CD4-positive, alpha-beta T cell treated with Interleukin-17A for 4 hours (primary cell): ENCODE results near the gene CHRM2.
"Not testable (repeated sequence)": the region's sequence is repeated elsewhere in the genome, so short reads cannot be mapped to it uniquely, and the experiment has no call there.

ENCODE experiments used
- DNase-seq: peaks from one replicate; pipeline ENCODE4 v3.0.0-alpha.2; 2020; ENCODE audit warnings: mixed read lengths

The CHRM2 gene

GRCh38 chr7:136868496-136869000 is at the start of gene CHRM2:
Gene CHRM2, plus strand, starts transcription at chr7:136868652. Its CDS starts 146,214 bp downstream, at chr7:137014866.
- no peak for DNase-seq

GRCh38 chr7:136831398-136831797 is 37.1 kb upstream of the CHRM2 start:
- not testable (repeated sequence) for DNase-seq

GRCh38 chr7:136845899-136846465 is 22.5 kb upstream of the CHRM2 start:
- DNase-seq: no peak

GRCh38 chr7:136847858-136848257 is 20.6 kb upstream of the CHRM2 start:
- no peak for DNase-seq

- DNase-seq: no peak
These were observed 14.8 kb upstream of the CHRM2 start for GRCh38 chr7:136853654-136854053.

- no peak for DNase-seq
These were observed 10.9 kb upstream of the CHRM2 start for GRCh38 chr7:136857573-136857972.

GRCh38 chr7:136859803-136860202 is 8.6 kb upstream of the CHRM2 start:
- DNase-seq: no peak

- no peak for DNase-seq
These were observed 3.2 kb upstream of the CHRM2 start for GRCh38 chr7:136865236-136865635.

- DNase-seq: no peak
These were observed 2.7 kb upstream of the CHRM2 start for GRCh38 chr7:136865777-136866176.

GRCh38 chr7:136869001-136869961 is 829 bp downstream of the CHRM2 start:
- DNase-seq: no peak

- no peak for DNase-seq
These were observed 1.8 kb downstream of the CHRM2 start for GRCh38 chr7:136869991-136870865.

GRCh38 chr7:136870866-136871487 is 2.5 kb downstream of the CHRM2 start:
- no peak for DNase-seq

GRCh38 chr7:136874393-136875032 is 6.1 kb downstream of the CHRM2 start:
- DNase-seq: no peak

GRCh38 chr7:136877509-136877908 is 9.1 kb downstream of the CHRM2 start:
- DNase-seq: no peak

- DNase-seq: no peak
These were observed 9.5 kb downstream of the CHRM2 start for GRCh38 chr7:136877990-136878389.

- DNase-seq: no peak
These were observed 10.4 kb downstream of the CHRM2 start for GRCh38 chr7:136878878-136879277.

- no peak for DNase-seq
These were observed 14.6 kb downstream of the CHRM2 start for GRCh38 chr7:136883046-136883445.

GRCh38 chr7:136884492-136884891 is 16.0 kb downstream of the CHRM2 start:
- no peak for DNase-seq

- DNase-seq: no peak
These were observed 18.9 kb downstream of the CHRM2 start for GRCh38 chr7:136887317-136887716.

GRCh38 chr7:136890399-136890798 is 21.9 kb downstream of the CHRM2 start:
- DNase-seq: no peak

GRCh38 chr7:136891850-136892249 is 23.4 kb downstream of the CHRM2 start:
- no peak for DNase-seq

GRCh38 chr7:136894789-136895188 is 26.3 kb downstream of the CHRM2 start:
- DNase-seq: no peak
